Measurements from ENCODE around the gene MAPKAP1. TPM values are rescaled to one million over a fixed set of nuclear protein-coding genes. Genes with fewer than 3 reads are reported as not detected.

MAPKAP1 gene
- total RNA-seq, 1 donor from 2014 or later: 29.4 TPM

- no peak for DNase-seq (ENCODE audit: low spot score)
Observed at GRCh38 chr9:125393426-125393825, 313.6 kb downstream of the MAPKAP1 start.

GRCh38 chr9:125391704-125392103, 315.3 kb downstream of the MAPKAP1 start:
- no peak for DNase-seq (ENCODE audit: low spot score)

GRCh38 chr9:125388978-125389377, 318.0 kb downstream of the MAPKAP1 start:
- no peak for DNase-seq (ENCODE audit: low spot score)

GRCh38 chr9:125387861-125388524, 319.0 kb downstream of the MAPKAP1 start:
- no peak for DNase-seq (ENCODE audit: low spot score)

Other genes with a start within 250 kb of the MAPKAP1 start
- gene PBX3, start 40.2 kb upstream of the MAPKAP1 start, total RNA-seq (ENCODE audit: insufficient read depth, low replicate concordance): 64.0 TPM